NT2/D1 (cell line): ENCODE data around the gene DYRK1A.

Source experiments
- SUZ12 ChIP-seq: IDR thresholded peaks from 2 replicates; pipeline ENCODE4 v1.6.1; 2011; ENCODE audit not compliant: insufficient read length, insufficient read depth; ENCODE audit errors: extremely low read depth
- YY1 ChIP-seq: IDR thresholded peaks from 2 replicates; pipeline ENCODE4 v1.6.1; 2011; ENCODE audit not compliant: insufficient read length, insufficient read depth
- ZNF274 ChIP-seq: IDR thresholded peaks from 2 replicates; pipeline ENCODE4 v1.6.1; 2011; ENCODE audit warnings: mild to moderate bottlenecking, low read depth, low read length

GRCh38 chr21:37363936-37364335 is 2.6 kb upstream of the DYRK1A start:
- TF ChIP-seq YY1 (no peak), SUZ12 (no peak), ZNF274 (no peak)
